ENCODE results near the gene OR4K1. TPM values are rescaled to one million over a fixed set of nuclear protein-coding genes. Genes with fewer than 3 reads are reported as not detected.
A peak's percentile ranks its signal among the peaks of the same experiment; 100 is the strongest.

Gene OR4K1
- total RNA-seq, 3 donors from 2014 or later: not detected

DNA sequence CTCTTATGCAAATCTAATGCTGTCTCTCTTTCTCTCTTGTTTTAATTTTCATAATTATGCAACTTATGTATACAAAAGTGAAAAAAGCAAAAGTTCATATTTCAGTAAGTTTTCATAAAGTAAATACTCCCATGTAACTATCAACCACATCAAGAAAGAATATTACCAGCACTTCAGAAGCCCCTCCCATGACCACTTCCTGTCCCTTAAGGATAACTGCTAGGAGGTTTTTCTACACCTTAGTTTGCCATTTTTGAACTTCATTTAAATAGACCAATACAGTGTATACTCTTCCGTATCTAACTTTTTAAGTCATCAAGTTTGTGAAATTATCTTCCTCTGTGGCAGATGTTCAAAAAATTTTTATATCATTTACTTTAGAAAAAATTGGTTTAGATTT is 44.1 kb downstream of the OR4K1 start:
- no peaks in the 10 kb centered on the region for H3K36me3 Mint-ChIP-seq (ENCODE audit: insufficient read depth)
- DNase-seq: no peak
- H3K27me3 Mint-ChIP-seq (ENCODE audit: low read depth): no peaks in the 10 kb centered on the region
- ATAC-seq: peak in 1 of 2 donors; percentile 43
- H3K4me3 Mint-ChIP-seq: no peak overlapping the region
- peaks cover 7% of the 10 kb centered on the region for H3K9me3 Mint-ChIP-seq
- peaks cover 34% of the 10 kb centered on the region for H3K4me1 Mint-ChIP-seq (ENCODE audit: low read depth)

GRCh38 chr14:19975291-19975690 is 44.6 kb downstream of the OR4K1 start, which contains the start of gene OR4K15:
TSS of gene OR4K15 (plus strand) at chr14:19975591. CDS start at chr14:19975591, 0 bp downstream.
- no peaks in the 10 kb centered on the region for H3K27me3 Mint-ChIP-seq (ENCODE audit: low read depth)
- H3K4me3 Mint-ChIP-seq: peak within 1 kb of the TSS; percentile 7
- ATAC-seq (no peak), DNase-seq (no peak)
- H3K4me1 Mint-ChIP-seq (ENCODE audit: low read depth): peaks cover 34% of the 10 kb centered on the region
- no peaks in the 10 kb centered on the region for H3K36me3 Mint-ChIP-seq (ENCODE audit: insufficient read depth)
- H3K9me3 Mint-ChIP-seq: peaks cover 7% of the 10 kb centered on the region

Other genes starting within 250 kb of the OR4K1 start
- gene OR11H2, start 217.0 kb upstream of the OR4K1 start, total RNA-seq: not detected
- gene OR4Q3, start 187.3 kb upstream of the OR4K1 start, total RNA-seq: not detected
- not detected for gene OR4M1, start 157.4 kb upstream of the OR4K1 start, total RNA-seq
- not detected for gene OR4N2, start 127.1 kb upstream of the OR4K1 start, total RNA-seq
- gene OR4K2, start 55.8 kb upstream of the OR4K1 start, total RNA-seq: not detected
- gene OR4K5, start 10.3 kb upstream of the OR4K1 start, total RNA-seq: not detected
- gene OR4K15, start 44.7 kb downstream of the OR4K1 start, total RNA-seq: not detected
- not detected for gene OR4Q2, start 71.2 kb downstream of the OR4K1 start, total RNA-seq
- not detected for gene OR4K14, start 88.4 kb downstream of the OR4K1 start, total RNA-seq
- not detected for gene OR4K13, start 105.1 kb downstream of the OR4K1 start, total RNA-seq
- not detected for gene OR4L1, start 129.1 kb downstream of the OR4K1 start, total RNA-seq
- gene OR4K17, start 179.8 kb downstream of the OR4K1 start, total RNA-seq: not detected
- gene OR4N5, start 207.9 kb downstream of the OR4K1 start, total RNA-seq: not detected

Data from activated T-cell treated with anti-CD3 and anti-CD28 coated beads, Interleukin-2, amount 50 U/mL, for 4 hours (primary cell).